Activated CD4-positive, CD25-positive, alpha-beta regulatory T cell treated with anti-CD3 and anti-CD28 coated beads, Interleukin-2, amount 50 U/mL, for 24 hours (primary cell): Measurements from ENCODE around the gene FHIT.

Experiments used
- ATAC-seq, 2 donors: fragments of 150-1000 bp; cut with Tn5 transposase; one replicate each; pipeline ENCODE4 v1.10.0; 2021; ENCODE audit warnings: mild to moderate bottlenecking in 1 of 2, moderate library complexity in 1 of 2

The FHIT gene

GRCh38 chr3:59772416-59773408, 1478.5 kb downstream of the FHIT start:
- ATAC-seq: peak; percentile 41 to 59

GRCh38 chr3:59771768-59772181, 1479.5 kb downstream of the FHIT start:
- no peak for ATAC-seq

- ATAC-seq: no peak
Observed at GRCh38 chr3:59769127-59769750, 1482.0 kb downstream of the FHIT start.

GRCh38 chr3:59766200-59766872, 1484.9 kb downstream of the FHIT start:
- no peak for ATAC-seq

GRCh38 chr3:59764171-59764570, 1487.1 kb downstream of the FHIT start:
- ATAC-seq: no peak

- ATAC-seq: no peak
Observed at GRCh38 chr3:59762941-59763340, 1488.3 kb downstream of the FHIT start.

GRCh38 chr3:59759298-59760031, 1491.8 kb downstream of the FHIT start:
- ATAC-seq: peak in 1 of 2 donors; percentile 43

GRCh38 chr3:59758672-59759071, 1492.6 kb downstream of the FHIT start:
- no peak for ATAC-seq

- ATAC-seq: no peak
Observed at GRCh38 chr3:59756934-59757333, 1494.3 kb downstream of the FHIT start.

- ATAC-seq: no peak
Observed at GRCh38 chr3:59754456-59755129, 1496.7 kb downstream of the FHIT start.

- no peak for ATAC-seq
Observed at GRCh38 chr3:59753808-59754450, 1497.3 kb downstream of the FHIT start.

GRCh38 chr3:59752925-59753324, 1498.3 kb downstream of the FHIT start:
- no peak for ATAC-seq

GRCh38 chr3:59751606-59752005, 1499.6 kb downstream of the FHIT start:
- no peak for ATAC-seq

- no peak for ATAC-seq
Observed at GRCh38 chr3:59750391-59750790, 1500.9 kb downstream of the FHIT start.

GRCh38 chr3:59749291-59749690, 1502.0 kb downstream of the FHIT start:
- ATAC-seq: no peak

- ATAC-seq: no peak
Observed at GRCh38 chr3:59746585-59746984, 1504.7 kb downstream of the FHIT start.

GRCh38 chr3:59737241-59737640, 1514.0 kb downstream of the FHIT start:
- ATAC-seq: no peak

- ATAC-seq: no peak
Observed at GRCh38 chr3:59734061-59734460, 1517.2 kb downstream of the FHIT start.

GRCh38 chr3:59733041-59733809, 1518.0 kb downstream of the FHIT start:
- no peak for ATAC-seq

- ATAC-seq: peak in 1 of 2 donors; percentile 43
Observed at GRCh38 chr3:59731943-59732342, 1519.3 kb downstream of the FHIT start.

- ATAC-seq: no peak
Observed at GRCh38 chr3:59730591-59730990, 1520.7 kb downstream of the FHIT start.
